HG02840 (cell line): Measurements from ENCODE around the gene EXOC6B.
"Not testable (repeated sequence)": the region's sequence is repeated elsewhere in the genome, so short reads cannot be mapped to it uniquely, and the experiment has no call there.

Source experiments
- ATAC-seq: cut with Tn5 transposase; IDR thresholded peaks from one replicate; pipeline ENCODE4 v1.9.1; 2021; ENCODE audit warnings: mild to moderate bottlenecking, moderate library complexity, moderate number of reproducible peaks; ENCODE audit not compliant: unreplicated experiment, low FRiP score

Gene EXOC6B

GRCh38 chr2:72497763-72498162 lies 328.1 kb downstream of the EXOC6B start:
- no peak for ATAC-seq

GRCh38 chr2:72496479-72496878 lies 329.4 kb downstream of the EXOC6B start:
- no peak for ATAC-seq

- ATAC-seq, result no peak
Measured at GRCh38 chr2:72494392-72494791, 331.4 kb downstream of the EXOC6B start.

- not testable (repeated sequence) for ATAC-seq
Measured at GRCh38 chr2:72484622-72485021, 341.2 kb downstream of the EXOC6B start.

- ATAC-seq, result no peak
Measured at GRCh38 chr2:72483346-72483745, 342.5 kb downstream of the EXOC6B start.

GRCh38 chr2:72475246-72475645 lies 350.6 kb downstream of the EXOC6B start:
- no peak for ATAC-seq

GRCh38 chr2:72457801-72458516 lies 367.9 kb downstream of the EXOC6B start:
- no peak for ATAC-seq

- no peak for ATAC-seq
Measured at GRCh38 chr2:72454189-72454588, 371.6 kb downstream of the EXOC6B start.

GRCh38 chr2:72442270-72442669 lies 383.6 kb downstream of the EXOC6B start:
- ATAC-seq, result no peak

GRCh38 chr2:72439892-72440291 lies 385.9 kb downstream of the EXOC6B start:
- no peak for ATAC-seq

GRCh38 chr2:72438364-72438763 lies 387.5 kb downstream of the EXOC6B start:
- ATAC-seq, result no peak

- ATAC-seq, result no peak
Measured at GRCh38 chr2:72431737-72432136, 394.1 kb downstream of the EXOC6B start.

GRCh38 chr2:72427022-72427861 lies 398.6 kb downstream of the EXOC6B start:
- no peak for ATAC-seq

GRCh38 chr2:72425996-72426395 lies 399.8 kb downstream of the EXOC6B start:
- no peak for ATAC-seq

- no peak for ATAC-seq
Measured at GRCh38 chr2:72423756-72424155, 402.1 kb downstream of the EXOC6B start.

GRCh38 chr2:72421771-72422379 lies 404.0 kb downstream of the EXOC6B start:
- not testable (repeated sequence) for ATAC-seq

- ATAC-seq, result no peak
Measured at GRCh38 chr2:72415781-72416475, 409.9 kb downstream of the EXOC6B start.

GRCh38 chr2:72415241-72415661 lies 410.6 kb downstream of the EXOC6B start:
- ATAC-seq, result no peak

GRCh38 chr2:72414137-72414760 lies 411.6 kb downstream of the EXOC6B start:
- ATAC-seq, result no peak

- no peak for ATAC-seq
Measured at GRCh38 chr2:72413716-72414115, 412.1 kb downstream of the EXOC6B start.
